Breast epithelium (tissue), 3 donors: ENCODE results near the gene DVL1.

Source experiments
- CTCF ChIP-seq, 3 donors: fragments of 450-650 bp; IDR thresholded peaks; one replicate each; pipeline ENCODE4 v1.5.1; 2016 to 2017; ENCODE audit warnings: antibody characterized with exemption in 3 of 3, mild to moderate bottlenecking in 3 of 3, moderate library complexity in 3 of 3
- POLR2A ChIP-seq: fragments of 450-650 bp; IDR thresholded peaks from one replicate; pipeline ENCODE4 v1.6.1; 2016; ENCODE audit warnings: antibody characterized with exemption, mild to moderate bottlenecking, moderate library complexity

GRCh38 chr1:1290238-1290731 lies 58.9 kb downstream of the DVL1 start:
- TF ChIP-seq POLR2A (no peak), CTCF (IDR thresholded peaks at IDR 0.05) (peak; percentile 49 to 83 (median 64))
